ENCODE data around the gene NR1D1.

GRCh38 chr17:40087049-40087794 lies 13.2 kb downstream of the NR1D1 start:
- TF ChIP-seq CTCF (IDR thresholded peaks at IDR 0.05; ENCODE audit: insufficient read depth, low read length) (no peak), SPI1 (IDR thresholded peaks at IDR 0.05; ENCODE audit: borderline replicate concordance, low read depth) (no peak), POLR2AphosphoS5 (IDR thresholded peaks at IDR 0.05; ENCODE audit: low read depth) (no peak), REST (IDR thresholded peaks at IDR 0.05; ENCODE audit: insufficient replicate concordance, low read depth) (no peak)

Data from HL-60 (cell line).